Liver (tissue), 9 donors: ENCODE results near the gene CCBE1. TPM values are rescaled to one million over a fixed set of nuclear protein-coding genes. Genes with fewer than 3 reads are reported as not detected.

Experiments
- DNase-seq: peaks from one replicate; pipeline ENCODE4 v3.0.0-alpha.2; 2017; ENCODE audit warnings: low spot score
- H3K27ac ChIP-seq, 2 donors: one replicate each; pipeline ENCODE4 v1.7.0; 2013; ENCODE audit warnings: inconsistent platforms in 2 of 2, low read length in 2 of 2, control low read depth in 1 of 2, low read depth in 1 of 2, mild to moderate bottlenecking in 1 of 2
- H3K27me3 ChIP-seq, 4 donors: one replicate each; pipeline versions ENCODE4 v1.6.1 to v1.7.0; 2013; ENCODE audit warnings: low read length in 3 of 4, inconsistent platforms in 1 of 4, mild to moderate bottlenecking in 1 of 4, moderate library complexity in 1 of 4; ENCODE audit not compliant: control insufficient read depth in 4 of 4, insufficient read depth in 4 of 4
- H3K36me3 ChIP-seq, 4 donors: one replicate each; pipeline versions ENCODE4 v1.6.1 to v1.7.0; 2013; ENCODE audit warnings: low read length in 3 of 4, mild to moderate bottlenecking in 3 of 4, low read depth in 1 of 4, moderate library complexity in 1 of 4; ENCODE audit not compliant: control insufficient read depth in 4 of 4, insufficient read depth in 3 of 4
- H3K4me1 ChIP-seq, 4 donors: one replicate each; pipeline versions ENCODE4 v1.6.1 to v1.7.0; 2013; ENCODE audit warnings: low read length in 3 of 4, mild to moderate bottlenecking in 3 of 4, moderate library complexity in 1 of 4; ENCODE audit not compliant: control insufficient read depth in 4 of 4, insufficient read depth in 4 of 4
- H3K4me3 ChIP-seq, 3 donors: one replicate each; pipeline versions ENCODE4 v1.6.1 to v1.7.0; 2013; ENCODE audit warnings: low read length in 3 of 3, control low read depth in 1 of 3, low read depth in 1 of 3, mild to moderate bottlenecking in 1 of 3
- H3K9ac ChIP-seq, 2 donors: one replicate each; pipeline ENCODE4 v1.7.0; 2013; ENCODE audit warnings: low read length in 2 of 2, mild to moderate bottlenecking in 2 of 2, moderate library complexity in 2 of 2, control low read depth in 1 of 2, low read depth in 1 of 2
- H3K9me3 ChIP-seq, 4 donors: one replicate each; pipeline versions ENCODE4 v1.6.1 to v1.7.0; 2013; ENCODE audit warnings: low read length in 3 of 4; ENCODE audit not compliant: control insufficient read depth in 4 of 4
- EGR1 ChIP-seq, 2 donors: IDR thresholded peaks; 2 replicates each; pipeline ENCODE4 v1.6.1; 2016 to 2018; ENCODE audit warnings: antibody characterized with exemption in 2 of 2, low read depth in 2 of 2
- FOXA1 ChIP-seq: IDR thresholded peaks from 2 replicates; pipeline ENCODE4 v1.6.1; 2016; ENCODE audit warnings: antibody characterized with exemption
- FOXA2 ChIP-seq: IDR thresholded peaks from 2 replicates; pipeline ENCODE4 v1.6.1; 2016; ENCODE audit warnings: antibody characterized with exemption
- GABPA ChIP-seq, 2 donors: IDR thresholded peaks in 1 of 2; conservative IDR thresholded peaks in 1 of 2; 2 replicates each; pipeline ENCODE4 v1.6.1; 2016; ENCODE audit warnings: antibody characterized with exemption in 2 of 2, mild to moderate bottlenecking in 1 of 2, moderate library complexity in 1 of 2
- HNF4A ChIP-seq, 2 donors: conservative IDR thresholded peaks; 2 replicates each; pipeline ENCODE4 v1.6.1; 2016; ENCODE audit warnings: antibody characterized with exemption in 2 of 2, mild to moderate bottlenecking in 2 of 2
- HNF4G ChIP-seq: IDR thresholded peaks from 2 replicates; pipeline ENCODE4 v1.6.1; 2016; ENCODE audit warnings: antibody characterized with exemption
- JUND ChIP-seq, 2 donors: IDR thresholded peaks; 2 replicates each; pipeline ENCODE4 v1.6.1; 2016; ENCODE audit warnings: antibody characterized with exemption in 2 of 2
- NR2F2 ChIP-seq: IDR thresholded peaks from 2 replicates; pipeline ENCODE4 v1.6.1; 2016; ENCODE audit warnings: antibody characterized with exemption
- RAD21 ChIP-seq, 2 donors: IDR thresholded peaks; 2 replicates each; pipeline ENCODE4 v1.6.1; 2016; ENCODE audit warnings: antibody characterized with exemption in 2 of 2, mild to moderate bottlenecking in 2 of 2
- RXRA ChIP-seq, 2 donors: IDR thresholded peaks; 2 replicates each; pipeline ENCODE4 v1.6.1; 2017 to 2018; ENCODE audit warnings: antibody characterized with exemption in 2 of 2, mild to moderate bottlenecking in 1 of 2
- SP1 ChIP-seq: IDR thresholded peaks from 2 replicates; pipeline ENCODE4 v1.6.1; 2018; ENCODE audit warnings: antibody characterized with exemption, mild to moderate bottlenecking
- TAF1 ChIP-seq: conservative IDR thresholded peaks from 2 replicates; pipeline ENCODE4 v1.6.1; 2016; ENCODE audit warnings: antibody characterized with exemption, mild to moderate bottlenecking
- YY1 ChIP-seq: IDR thresholded peaks from 2 replicates; pipeline ENCODE4 v1.6.1; 2016; ENCODE audit warnings: antibody characterized with exemption, mild to moderate bottlenecking
- WGBS: extraction: QIAGEN DNeasy Blood & Tissue Kit; methylation state at CpG from one replicate; pipeline ENCODE4 v1.1.7; 2013; 5-methylcytosine and 5-hydroxymethylcytosine counted together
- polyA plus RNA-seq, 2 donors: library from polyadenylated mRNA; stranded (reverse) in 1 of 2; unstranded in 1 of 2; fragments of 200-250 nt in 1 of 2; fragments of >200 nt in 1 of 2; fragmentation: Nextera tagmentation in 1 of 2; extraction: Ambion mirVana in 1 of 2; gene quantifications; one replicate each; pipeline versions ENCODE4 v1.2.1 to v1.2.3, GENCODE V29; 2013 to 2015
- total RNA-seq, 2 donors: library from RNA; depleted of rRNA; stranded (reverse); fragments of >200 nt; gene quantifications; one replicate each; pipeline ENCODE4 v1.2.3, GENCODE V29; 2014
- TF ChIP-seq, protein P1 (sequence below): IDR thresholded peaks from 2 replicates; pipeline ENCODE4 v1.6.1; 2016; ENCODE audit warnings: antibody characterized with exemption
- TF ChIP-seq, protein P2 (sequence below): IDR thresholded peaks from 2 replicates; pipeline ENCODE4 v1.6.1; 2016; ENCODE audit warnings: antibody characterized with exemption, mild to moderate bottlenecking
- TF ChIP-seq, protein P3 (sequence below): IDR thresholded peaks from 2 replicates; pipeline ENCODE4 v1.6.1; 2016; ENCODE audit warnings: antibody characterized with exemption
- TF ChIP-seq, protein P4 (sequence below): IDR thresholded peaks from 2 replicates; pipeline ENCODE4 v1.6.1; 2016; ENCODE audit warnings: antibody characterized with exemption
- donor health status: healthy.
- donor health status: healthy.
- donor health status: healthy.
- donor health status: healthy.
- donor health status: healthy.

The CCBE1 gene
- total and polyA plus RNA-seq, 4 donors, result 1.8 to 2.6 (median 2.2) TPM

DNA sequence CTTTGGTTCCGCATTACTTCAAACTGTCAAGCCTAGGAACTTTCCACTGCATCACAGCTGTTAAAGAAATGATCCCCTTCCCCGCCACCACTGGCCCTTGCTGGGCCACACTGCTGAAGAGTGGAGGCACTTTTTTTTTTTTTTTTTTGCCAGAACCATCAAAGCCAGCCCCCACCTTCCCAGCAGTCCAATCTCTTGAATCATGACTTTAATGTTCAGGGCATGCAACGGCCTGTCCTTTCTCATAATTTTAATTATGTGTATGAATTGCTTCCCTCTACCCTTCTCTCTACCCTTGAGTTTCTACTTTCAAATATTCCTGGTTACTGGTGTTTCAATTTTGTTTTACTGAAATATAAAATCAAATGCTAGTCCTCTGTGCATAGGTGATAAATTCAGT, 236.1 kb downstream of the CCBE1 start:
- Histone ChIP-seq H3K36me3 (no peaks in the 10 kb centered on the region), H3K9me3 (no peaks in the 10 kb centered on the region), H3K27ac (no peak overlapping the region), H3K4me3 (no peak overlapping the region), H3K4me1 (peaks cover 3 to 9% (median 6%) of the 10 kb centered on the region in 4 donors), H3K27me3 (peaks cover 0 to 5% (median 0%) of the 10 kb centered on the region in 4 donors), H3K9ac (no peak overlapping the region)
- no peak for DNase-seq
- WGBS, result 81% methylated on average over 3 of the region's 3 CpGs
- TF ChIP-seq HNF4A (conservative IDR thresholded peaks at IDR 0.05) (no peak), GABPA (IDR thresholded peaks at IDR 0.05 in 1 of 2, conservative IDR thresholded peaks at IDR 0.05 in 1 of 2) (no peak), YY1 (no peak), FOXA2 (no peak), RAD21 (IDR thresholded peaks at IDR 0.05) (no peak), TAF1 (no peak), JUND (IDR thresholded peaks at IDR 0.05) (no peak), SP1 (no peak), FOXA1 (no peak), HNF4G (no peak), NR2F2 (no peak)
- TF ChIP-seq, protein P1, sequence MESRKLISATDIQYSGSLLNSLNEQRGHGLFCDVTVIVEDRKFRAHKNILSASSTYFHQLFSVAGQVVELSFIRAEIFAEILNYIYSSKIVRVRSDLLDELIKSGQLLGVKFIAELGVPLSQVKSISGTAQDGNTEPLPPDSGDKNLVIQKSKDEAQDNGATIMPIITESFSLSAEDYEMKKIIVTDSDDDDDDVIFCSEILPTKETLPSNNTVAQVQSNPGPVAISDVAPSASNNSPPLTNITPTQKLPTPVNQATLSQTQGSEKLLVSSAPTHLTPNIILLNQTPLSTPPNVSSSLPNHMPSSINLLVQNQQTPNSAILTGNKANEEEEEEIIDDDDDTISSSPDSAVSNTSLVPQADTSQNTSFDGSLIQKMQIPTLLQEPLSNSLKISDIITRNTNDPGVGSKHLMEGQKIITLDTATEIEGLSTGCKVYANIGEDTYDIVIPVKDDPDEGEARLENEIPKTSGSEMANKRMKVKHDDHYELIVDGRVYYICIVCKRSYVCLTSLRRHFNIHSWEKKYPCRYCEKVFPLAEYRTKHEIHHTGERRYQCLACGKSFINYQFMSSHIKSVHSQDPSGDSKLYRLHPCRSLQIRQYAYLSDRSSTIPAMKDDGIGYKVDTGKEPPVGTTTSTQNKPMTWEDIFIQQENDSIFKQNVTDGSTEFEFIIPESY, result no peak
- TF ChIP-seq, protein P2, sequence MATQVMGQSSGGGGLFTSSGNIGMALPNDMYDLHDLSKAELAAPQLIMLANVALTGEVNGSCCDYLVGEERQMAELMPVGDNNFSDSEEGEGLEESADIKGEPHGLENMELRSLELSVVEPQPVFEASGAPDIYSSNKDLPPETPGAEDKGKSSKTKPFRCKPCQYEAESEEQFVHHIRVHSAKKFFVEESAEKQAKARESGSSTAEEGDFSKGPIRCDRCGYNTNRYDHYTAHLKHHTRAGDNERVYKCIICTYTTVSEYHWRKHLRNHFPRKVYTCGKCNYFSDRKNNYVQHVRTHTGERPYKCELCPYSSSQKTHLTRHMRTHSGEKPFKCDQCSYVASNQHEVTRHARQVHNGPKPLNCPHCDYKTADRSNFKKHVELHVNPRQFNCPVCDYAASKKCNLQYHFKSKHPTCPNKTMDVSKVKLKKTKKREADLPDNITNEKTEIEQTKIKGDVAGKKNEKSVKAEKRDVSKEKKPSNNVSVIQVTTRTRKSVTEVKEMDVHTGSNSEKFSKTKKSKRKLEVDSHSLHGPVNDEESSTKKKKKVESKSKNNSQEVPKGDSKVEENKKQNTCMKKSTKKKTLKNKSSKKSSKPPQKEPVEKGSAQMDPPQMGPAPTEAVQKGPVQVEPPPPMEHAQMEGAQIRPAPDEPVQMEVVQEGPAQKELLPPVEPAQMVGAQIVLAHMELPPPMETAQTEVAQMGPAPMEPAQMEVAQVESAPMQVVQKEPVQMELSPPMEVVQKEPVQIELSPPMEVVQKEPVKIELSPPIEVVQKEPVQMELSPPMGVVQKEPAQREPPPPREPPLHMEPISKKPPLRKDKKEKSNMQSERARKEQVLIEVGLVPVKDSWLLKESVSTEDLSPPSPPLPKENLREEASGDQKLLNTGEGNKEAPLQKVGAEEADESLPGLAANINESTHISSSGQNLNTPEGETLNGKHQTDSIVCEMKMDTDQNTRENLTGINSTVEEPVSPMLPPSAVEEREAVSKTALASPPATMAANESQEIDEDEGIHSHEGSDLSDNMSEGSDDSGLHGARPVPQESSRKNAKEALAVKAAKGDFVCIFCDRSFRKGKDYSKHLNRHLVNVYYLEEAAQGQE, result no peak
- TF ChIP-seq, protein P3, sequence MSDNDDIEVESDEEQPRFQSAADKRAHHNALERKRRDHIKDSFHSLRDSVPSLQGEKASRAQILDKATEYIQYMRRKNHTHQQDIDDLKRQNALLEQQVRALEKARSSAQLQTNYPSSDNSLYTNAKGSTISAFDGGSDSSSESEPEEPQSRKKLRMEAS, result no peak
- TF ChIP-seq, protein P4, sequence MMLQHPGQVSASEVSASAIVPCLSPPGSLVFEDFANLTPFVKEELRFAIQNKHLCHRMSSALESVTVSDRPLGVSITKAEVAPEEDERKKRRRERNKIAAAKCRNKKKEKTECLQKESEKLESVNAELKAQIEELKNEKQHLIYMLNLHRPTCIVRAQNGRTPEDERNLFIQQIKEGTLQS, result no peak

DNA sequence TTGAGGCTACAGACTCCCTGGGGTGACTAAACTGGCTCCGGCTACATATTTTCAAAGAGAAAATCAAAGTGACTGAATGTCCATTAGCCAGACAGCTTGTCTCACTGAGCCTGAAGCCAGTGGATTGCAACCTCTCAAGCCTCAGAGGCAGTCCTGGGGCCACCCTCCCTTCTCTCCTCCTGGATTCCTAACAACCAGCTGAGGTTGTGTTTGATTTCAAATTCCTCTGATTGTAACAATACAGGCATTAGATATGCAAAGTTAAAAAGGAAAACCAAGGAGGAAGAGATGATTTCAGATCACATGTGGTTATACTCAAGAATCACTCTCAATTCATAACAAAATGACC, 237.2 kb downstream of the CCBE1 start:
- no peak overlapping the region for H3K4me3 ChIP-seq
- no peak overlapping the region for H3K9ac ChIP-seq
- WGBS, result 47% methylated on average over 1 of the region's 1 CpG
- H3K36me3 ChIP-seq, result no peaks in the 10 kb centered on the region
- H3K4me1 ChIP-seq, result peaks cover 3 to 9% (median 6%) of the 10 kb centered on the region in 4 donors
- no peak overlapping the region for H3K27ac ChIP-seq
- DNase-seq, result no peak
- peaks cover 0 to 5% (median 0%) of the 10 kb centered on the region in 4 donors for H3K27me3 ChIP-seq
- H3K9me3 ChIP-seq, result no peaks in the 10 kb centered on the region
- TF ChIP-seq FOXA2 (no peak), TAF1 (no peak), JUND (IDR thresholded peaks at IDR 0.05) (no peak), FOXA1 (no peak), GABPA (IDR thresholded peaks at IDR 0.05 in 1 of 2, conservative IDR thresholded peaks at IDR 0.05 in 1 of 2) (no peak), EGR1 (IDR thresholded peaks at IDR 0.05; ENCODE audit: low read depth in 2 of 2) (no peak), RXRA (IDR thresholded peaks at IDR 0.05) (no peak), RAD21 (IDR thresholded peaks at IDR 0.05) (no peak), HNF4G (no peak), SP1 (no peak), NR2F2 (no peak), YY1 (no peak)
- TF ChIP-seq, protein P1, result no peak
- TF ChIP-seq, protein P2, result no peak
